DOHH2 (cell line): Measurements from ENCODE around the gene ADM5.

Source experiments
- EZH2phosphoT487 ChIP-seq: fragments of 200-600 bp; sonication (generic); IDR thresholded peaks from 2 replicates; pipeline ENCODE4 v1.6.1; 2017; ENCODE audit warnings: borderline replicate concordance, mild to moderate bottlenecking, antibody characterized with exemption, low read length, moderate library complexity, mixed read lengths
- TF ChIP-seq, protein P1 (sequence below): fragments of 200-600 bp; sonication (generic); IDR thresholded peaks from one replicate; pipeline ENCODE4 v1.5.1; 2014; ENCODE audit warnings: antibody characterized with exemption, mild to moderate bottlenecking, low read depth, low read length; ENCODE audit not compliant: poor library complexity, severe bottlenecking

DNA sequence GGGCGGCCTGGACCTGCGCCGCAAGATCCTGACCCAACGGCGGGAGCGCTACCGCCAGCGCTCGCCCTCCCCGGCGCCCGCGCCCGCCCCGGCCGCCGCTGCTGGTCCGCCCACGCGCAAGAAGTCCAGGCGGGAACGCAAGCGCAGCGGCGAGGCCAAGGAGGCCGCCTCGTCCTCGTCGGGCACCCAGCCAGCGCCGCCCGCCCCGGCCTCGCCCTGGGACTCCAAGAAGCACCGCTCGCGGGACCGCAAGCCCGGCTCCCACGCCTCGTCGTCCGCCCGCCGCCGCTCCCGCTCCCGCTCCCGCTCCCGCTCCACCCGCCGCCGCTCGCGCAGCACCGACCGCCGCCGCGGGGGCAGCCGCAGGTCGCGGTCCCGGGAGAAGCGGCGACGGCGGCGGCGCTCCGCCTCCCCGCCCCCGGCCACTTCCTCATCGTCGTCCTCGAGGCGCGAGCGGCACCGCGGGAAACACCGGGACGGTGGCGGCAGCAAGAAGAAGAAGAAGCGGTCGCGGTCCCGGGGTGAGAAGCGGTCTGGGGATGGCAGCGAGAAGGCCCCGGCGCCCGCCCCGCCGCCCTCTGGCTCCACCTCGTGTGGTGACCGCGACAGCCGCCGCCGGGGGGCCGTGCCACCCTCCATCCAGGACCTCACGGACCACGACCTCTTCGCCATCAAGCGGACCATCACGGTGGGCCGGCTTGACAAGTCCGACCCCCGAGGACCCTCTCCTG is 37.4 kb upstream of the ADM5 start:
- TF ChIP-seq, protein P1, sequence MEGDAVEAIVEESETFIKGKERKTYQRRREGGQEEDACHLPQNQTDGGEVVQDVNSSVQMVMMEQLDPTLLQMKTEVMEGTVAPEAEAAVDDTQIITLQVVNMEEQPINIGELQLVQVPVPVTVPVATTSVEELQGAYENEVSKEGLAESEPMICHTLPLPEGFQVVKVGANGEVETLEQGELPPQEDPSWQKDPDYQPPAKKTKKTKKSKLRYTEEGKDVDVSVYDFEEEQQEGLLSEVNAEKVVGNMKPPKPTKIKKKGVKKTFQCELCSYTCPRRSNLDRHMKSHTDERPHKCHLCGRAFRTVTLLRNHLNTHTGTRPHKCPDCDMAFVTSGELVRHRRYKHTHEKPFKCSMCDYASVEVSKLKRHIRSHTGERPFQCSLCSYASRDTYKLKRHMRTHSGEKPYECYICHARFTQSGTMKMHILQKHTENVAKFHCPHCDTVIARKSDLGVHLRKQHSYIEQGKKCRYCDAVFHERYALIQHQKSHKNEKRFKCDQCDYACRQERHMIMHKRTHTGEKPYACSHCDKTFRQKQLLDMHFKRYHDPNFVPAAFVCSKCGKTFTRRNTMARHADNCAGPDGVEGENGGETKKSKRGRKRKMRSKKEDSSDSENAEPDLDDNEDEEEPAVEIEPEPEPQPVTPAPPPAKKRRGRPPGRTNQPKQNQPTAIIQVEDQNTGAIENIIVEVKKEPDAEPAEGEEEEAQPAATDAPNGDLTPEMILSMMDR, result no peak
- TF ChIP-seq EZH2phosphoT487, result no peak
